ENCODE measurements around the gene TCF7L2. TPM values are rescaled to one million over a fixed set of nuclear protein-coding genes. Genes with fewer than 3 reads are reported as not detected.

Gene TCF7L2
- total RNA-seq, 1 donor from 2014 or later: 44.4 TPM

GRCh38 chr10:113175756-113176651 lies 226.0 kb downstream of the TCF7L2 start:
- intact Hi-C loops (cut with DNase I): no loop called here
- no peaks in the 10 kb centered on the region for H3K4me1 ChIP-seq
- no peak overlapping the region for H3K4me3 ChIP-seq
- no peaks in the 10 kb centered on the region for H3K36me3 ChIP-seq
- H3K27ac ChIP-seq: no peak overlapping the region
- H3K27me3 ChIP-seq: no peaks in the 10 kb centered on the region
- peak; percentile 43 to 80 for DNase-seq (ENCODE audit: extremely low spot score in 2 of 2)
- H3K9me3 ChIP-seq: no peaks in the 10 kb centered on the region
- TF ChIP-seq POLR2A (IDR thresholded peaks at IDR 0.05): no peak
- no peak for TF ChIP-seq CTCF (IDR thresholded peaks at IDR 0.05)
- no peak for TF ChIP-seq POLR2AphosphoS5 (IDR thresholded peaks at IDR 0.05; ENCODE audit: insufficient read depth in 1 of 2, low read depth in 1 of 2)

GRCh38 chr10:113176652-113177155 lies 226.7 kb downstream of the TCF7L2 start:
- Histone ChIP-seq H3K36me3 (no peaks in the 10 kb centered on the region), H3K4me3 (no peak overlapping the region), H3K4me1 (no peaks in the 10 kb centered on the region), H3K9me3 (no peaks in the 10 kb centered on the region), H3K27ac (no peak overlapping the region), H3K27me3 (no peaks in the 10 kb centered on the region)
- no peak for TF ChIP-seq POLR2AphosphoS5 (IDR thresholded peaks at IDR 0.05; ENCODE audit: insufficient read depth in 1 of 2, low read depth in 1 of 2)
- no peak for TF ChIP-seq POLR2A (IDR thresholded peaks at IDR 0.05)
- TF ChIP-seq CTCF (IDR thresholded peaks at IDR 0.05): no peak
- DNase-seq (ENCODE audit: extremely low spot score in 2 of 2): peak in 1 of 2 donors; percentile 64
- intact Hi-C loops (cut with DNase I): no loop called here

GRCh38 chr10:113177156-113177935 lies 227.3 kb downstream of the TCF7L2 start:
- peak in 1 of 2 donors; percentile 55 for DNase-seq (ENCODE audit: extremely low spot score in 2 of 2)
- Histone ChIP-seq H3K9me3 (no peaks in the 10 kb centered on the region), H3K36me3 (no peaks in the 10 kb centered on the region), H3K27ac (no peak overlapping the region), H3K4me1 (no peaks in the 10 kb centered on the region), H3K4me3 (no peak overlapping the region), H3K27me3 (no peaks in the 10 kb centered on the region)
- TF ChIP-seq CTCF (IDR thresholded peaks at IDR 0.05): no peak
- no peak for TF ChIP-seq POLR2A (IDR thresholded peaks at IDR 0.05)
- TF ChIP-seq POLR2AphosphoS5 (IDR thresholded peaks at IDR 0.05; ENCODE audit: insufficient read depth in 1 of 2, low read depth in 1 of 2): no peak
- intact Hi-C loops (cut with DNase I): no loop called here

- Histone ChIP-seq H3K36me3 (no peaks in the 10 kb centered on the region), H3K4me3 (no peak overlapping the region), H3K4me1 (no peaks in the 10 kb centered on the region), H3K27ac (no peak overlapping the region), H3K9me3 (no peaks in the 10 kb centered on the region), H3K27me3 (no peaks in the 10 kb centered on the region)
- intact Hi-C loops (cut with DNase I): no loop called here
- no peak for TF ChIP-seq POLR2A (IDR thresholded peaks at IDR 0.05)
- no peak for TF ChIP-seq CTCF (IDR thresholded peaks at IDR 0.05)
- TF ChIP-seq POLR2AphosphoS5 (IDR thresholded peaks at IDR 0.05; ENCODE audit: insufficient read depth in 1 of 2, low read depth in 1 of 2): no peak
- DNase-seq (ENCODE audit: extremely low spot score in 2 of 2): no peak
Observed at GRCh38 chr10:113177936-113178335, 227.9 kb downstream of the TCF7L2 start.
